Panc1 (cell line): ENCODE results near the gene SPSB1. TPM values are rescaled to one million over a fixed set of nuclear protein-coding genes. Genes with fewer than 3 reads are reported as not detected.

Source experiments
- ATAC-seq: fragments of 200-7000 bp; cut with Tn5 transposase; 2 replicates; pipeline ENCODE4 v1.9.1; 2020; ENCODE audit warnings: mild to moderate bottlenecking, moderate library complexity
- BruUV-seq: library from RNA; stranded (reverse); fragments of 400-500 nt; replicated peaks from 2 replicates; lab custom pipeline; 2021; lab: Mats Ljungman, UMichigan
- CTCF ChIA-PET: fragments of 300-600 bp; sonication (Branson Sonifier 250); formaldehyde crosslinking; loops from one replicate; lab custom pipeline; 2022; ENCODE audit warnings: antibody characterized with exemption; lab: Charles Lee
- POLR2A ChIA-PET: fragments of 300-600 bp; sonication (Branson Sonifier 250); formaldehyde crosslinking; loops from one replicate; lab custom pipeline; 2022; ENCODE audit warnings: antibody characterized with exemption; lab: Charles Lee
- DNase-seq: peaks from one replicate; pipeline ENCODE4 v3.0.0-alpha.2; 2010; ENCODE audit warnings: low read depth, low spot score
- H3K27ac ChIP-seq: 2 replicates; pipeline ENCODE4 v1.5.1; 2011; ENCODE audit warnings: mild to moderate bottlenecking, low read length, inconsistent platforms
- H3K27me3 ChIP-seq: fragments of 200-500 bp; sonication (Bioruptor generic); 2 replicates; pipeline ENCODE4 v1.6.0; 2014; ENCODE audit warnings: low read length, inconsistent platforms; ENCODE audit not compliant: control insufficient read depth, insufficient read depth
- H3K36me3 ChIP-seq: fragments of 200-500 bp; sonication (Bioruptor generic); 2 replicates; pipeline ENCODE4 v1.5.1; 2014; ENCODE audit warnings: inconsistent platforms, mild to moderate bottlenecking, low read length, moderate library complexity; ENCODE audit not compliant: control insufficient read depth, insufficient read depth
- H3K4me1 ChIP-seq: 2 replicates; pipeline ENCODE4 v1.5.1; 2011; ENCODE audit warnings: inconsistent platforms, mild to moderate bottlenecking, low read length, moderate library complexity; ENCODE audit not compliant: control insufficient read depth, insufficient read depth
- H3K4me3 ChIP-seq, 2 experiments: 2 replicates each; pipeline ENCODE4 v1.5.1; 2011 to 2012; ENCODE audit warnings: low read depth in 2 of 2, low read length in 2 of 2, mild to moderate bottlenecking in 2 of 2, inconsistent platforms in 1 of 2, moderate library complexity in 1 of 2
- H3K9me3 ChIP-seq: fragments of 200-500 bp; sonication (Bioruptor generic); 2 replicates; pipeline ENCODE4 v1.5.1; 2014; ENCODE audit warnings: low read depth, mild to moderate bottlenecking, inconsistent platforms, low read length, moderate library complexity; ENCODE audit not compliant: control insufficient read depth, insufficient read depth
- CTCF ChIP-seq: fragments of 450-650 bp; IDR thresholded peaks from 2 replicates; pipeline ENCODE4 v1.5.1; 2017; ENCODE audit warnings: mild to moderate bottlenecking
- POLR2AphosphoS5 ChIP-seq: IDR thresholded peaks from 2 replicates; pipeline ENCODE4 v1.6.1; 2012; ENCODE audit warnings: mild to moderate bottlenecking, low read depth, low read length, moderate library complexity
- REST ChIP-seq, 2 experiments: IDR thresholded peaks; 2 replicates each; pipeline ENCODE4 v1.6.1; 2011 to 2012; ENCODE audit warnings: low read depth in 2 of 2, control low read depth in 1 of 2, low read length in 1 of 2, mild to moderate bottlenecking in 1 of 2, moderate library complexity in 1 of 2; ENCODE audit not compliant: insufficient read depth in 1 of 2
- SIN3A ChIP-seq: IDR thresholded peaks from 2 replicates; pipeline ENCODE4 v1.6.1; 2012; ENCODE audit warnings: low read depth, mild to moderate bottlenecking, low read length, moderate library complexity, borderline replicate concordance; ENCODE audit not compliant: insufficient read depth
- TCF7L2 ChIP-seq: IDR thresholded peaks from 2 replicates; pipeline ENCODE4 v1.6.1; 2011; ENCODE audit warnings: mild to moderate bottlenecking, low read depth, low read length, inconsistent platforms
- in situ Hi-C: cut with HindIII; loops from 2 replicates; pipeline ENCODE4 v1.10.0; 2016; ENCODE audit warnings: low sequenced_read_pairs, low pct_unique_long_range_greater_than_20kb
- intact Hi-C: fragments of 100-400 bp; cut with micrococcal nuclease; formaldehyde crosslinking; loops from one replicate; pipeline ENCODE4 v1.10.0; 2022; ENCODE audit not compliant: unreplicated experiment
- total RNA-seq: library from RNA; stranded (reverse); gene quantifications from one replicate; pipeline ENCODE4 v1.2.1, GENCODE V29; 2021; ENCODE audit not compliant: unreplicated experiment

Gene SPSB1
- total RNA-seq, 1 experiment from 2014 or later = 73.7 TPM

DNA sequence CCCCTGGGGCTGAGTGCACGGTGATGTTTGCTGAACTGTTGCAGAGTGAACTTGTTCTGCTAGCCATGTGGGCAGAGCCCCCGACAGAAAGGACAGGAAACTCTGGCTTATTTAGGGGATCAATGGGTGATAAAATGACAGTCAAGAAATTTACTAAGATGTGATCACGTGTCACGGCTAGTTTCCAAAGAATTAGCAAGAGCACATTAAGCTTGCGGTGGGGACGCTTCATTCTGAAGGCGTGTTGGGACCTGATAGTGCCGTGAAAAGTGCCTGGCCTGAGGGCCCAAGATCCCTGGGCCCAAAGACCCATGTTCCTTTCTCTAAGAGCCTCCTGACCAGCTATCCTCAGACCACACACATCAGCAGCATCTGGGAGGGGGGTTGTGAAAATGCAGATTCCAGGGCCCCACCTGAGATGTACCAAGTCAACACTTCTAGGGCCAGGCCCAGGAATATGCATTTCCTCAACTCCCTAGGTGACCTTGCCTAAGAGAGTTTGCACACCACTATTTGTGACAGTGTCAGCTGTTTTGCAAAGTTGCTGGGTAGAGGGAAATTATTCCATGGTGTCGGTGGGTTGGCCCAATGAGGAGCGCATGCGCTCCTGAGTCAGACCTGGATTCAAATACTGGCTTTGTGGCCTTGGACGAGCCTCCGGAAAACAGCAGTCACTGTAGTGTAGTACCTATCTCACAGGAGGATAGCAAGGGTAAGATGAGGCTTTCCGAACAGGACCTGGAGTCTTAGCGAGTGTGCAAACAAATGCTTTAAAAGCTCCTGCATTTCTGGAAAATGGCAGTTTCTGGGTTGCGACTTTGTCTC is 77.5 kb downstream of the SPSB1 start:
- POLR2A ChIA-PET = interaction anchor here (0.6 kb wide), 1 partner anchor 120 kb away, joined by 5 read pairs; no protein-coding TSS in a partner anchor

More for the DNA sequence above, 77.5 kb downstream of the SPSB1 start:
- no peaks in the 10 kb centered on the region for H3K27me3 ChIP-seq
- TF ChIP-seq SIN3A (no peak), TCF7L2 (no peak), POLR2AphosphoS5 (no peak), REST (IDR thresholded peaks at IDR 0.05; ENCODE audit: insufficient read depth in 1 of 2, low read depth in 2 of 2, low read length in 1 of 2) (no peak), CTCF (no peak)
- H3K9me3 ChIP-seq = no peaks in the 10 kb centered on the region
- DNase-seq (no peak), ATAC-seq (no peak)
- intact Hi-C loops (loop anchor here (10.0 kb wide), 2 partner anchors 85 to 125 kb away; no protein-coding TSS in a partner anchor), in situ Hi-C loops (no loop called here)
- H3K36me3 ChIP-seq = no peaks in the 10 kb centered on the region; the same call in 1 of the 2 replicates
- CTCF ChIA-PET = no interaction called here
- peak overlapping the region; percentile 35 for H3K27ac ChIP-seq
- no peak overlapping the region for H3K4me3 ChIP-seq
- H3K4me1 ChIP-seq = peaks cover 39% of the 10 kb centered on the region
- BruUV-seq = no TSS peak
